DOHH2 (cell line): ENCODE data around the gene IFT88.

ENCODE experiments used
- H3F3A ChIP-seq: fragments of 200-600 bp; sonication (generic), shearing (Covaris generic); 2 replicates; pipeline ENCODE4 v1.6.0; 2016; ENCODE audit warnings: antibody characterized with exemption, mild to moderate bottlenecking; ENCODE audit not compliant: control insufficient read depth, insufficient read depth
- H3K27ac ChIP-seq: fragments of 200-600 bp; sonication (generic); 2 replicates; pipeline ENCODE4 v1.5.1; 2014; ENCODE audit warnings: low read depth, mild to moderate bottlenecking, low read length, moderate library complexity
- H3K27me3 ChIP-seq: fragments of 200-600 bp; sonication (generic); 2 replicates; pipeline ENCODE4 v1.6.1; 2014; ENCODE audit warnings: mild to moderate bottlenecking, low read length, mixed read lengths; ENCODE audit not compliant: control insufficient read depth
- H3K36me3 ChIP-seq: fragments of 200-600 bp; sonication (generic); 2 replicates; pipeline ENCODE4 v1.6.1; 2014; ENCODE audit warnings: mild to moderate bottlenecking, low read length, moderate library complexity, mixed read lengths; ENCODE audit not compliant: control insufficient read depth
- H3K4me1 ChIP-seq: fragments of 200-600 bp; sonication (generic); 2 replicates; pipeline ENCODE4 v1.6.1; 2014; ENCODE audit warnings: mild to moderate bottlenecking, low read length, mixed read lengths; ENCODE audit not compliant: control insufficient read depth
- H3K4me2 ChIP-seq: fragments of 200-600 bp; sonication (generic); 2 replicates; pipeline ENCODE4 v1.6.0; 2014; ENCODE audit warnings: mild to moderate bottlenecking, low read length, moderate library complexity
- H3K4me3 ChIP-seq: fragments of 200-600 bp; sonication (generic); 2 replicates; pipeline ENCODE4 v1.5.1; 2014; ENCODE audit warnings: mild to moderate bottlenecking, low read length, mixed read lengths
- H3K79me2 ChIP-seq: fragments of 200-600 bp; sonication (generic); 2 replicates; pipeline ENCODE4 v1.6.1; 2014; ENCODE audit warnings: mild to moderate bottlenecking, low read length, mixed read lengths; ENCODE audit not compliant: control insufficient read depth
- H3K9me2 ChIP-seq: fragments of 200-600 bp; sonication (generic); replicated peaks from 2 replicates; pipeline ENCODE4 v1.6.1; 2014; ENCODE audit warnings: mild to moderate bottlenecking, low read length, mixed read lengths; ENCODE audit not compliant: control insufficient read depth
- H3K9me3 ChIP-seq: fragments of 200-600 bp; sonication (generic); 2 replicates; pipeline ENCODE4 v1.6.1; 2014; ENCODE audit warnings: antibody characterized with exemption, low read length, mixed read lengths; ENCODE audit not compliant: control insufficient read depth, insufficient read depth
- H4K20me1 ChIP-seq: fragments of 200-600 bp; sonication (generic); 2 replicates; pipeline ENCODE4 v1.6.0; 2014; ENCODE audit warnings: low read depth, mild to moderate bottlenecking, antibody characterized with exemption, low read length, moderate library complexity; ENCODE audit not compliant: control insufficient read depth, insufficient read depth
- EZH2phosphoT487 ChIP-seq: fragments of 200-600 bp; sonication (generic); IDR thresholded peaks from 2 replicates; pipeline ENCODE4 v1.6.1; 2017; ENCODE audit warnings: borderline replicate concordance, mild to moderate bottlenecking, antibody characterized with exemption, low read length, moderate library complexity, mixed read lengths
- TF ChIP-seq, protein P1 (sequence below): fragments of 200-600 bp; sonication (generic); IDR thresholded peaks from one replicate; pipeline ENCODE4 v1.5.1; 2014; ENCODE audit warnings: antibody characterized with exemption, mild to moderate bottlenecking, low read depth, low read length; ENCODE audit not compliant: poor library complexity, severe bottlenecking

Gene IFT88

GRCh38 chr13:20582026-20582425, 15.1 kb downstream of the IFT88 start:
- Histone ChIP-seq H3K4me2 (no peak overlapping the region), H3K36me3 (peaks cover 29% of the 10 kb centered on the region), H3K79me2 (no peaks in the 10 kb centered on the region), H3K4me1 (no peaks in the 10 kb centered on the region), H3K9me3 (peaks cover 8% of the 10 kb centered on the region; the same call in 1 of the 2 replicates), H3K27ac (no peak overlapping the region), H4K20me1 (no peaks in the 10 kb centered on the region), H3F3A (no peaks in the 10 kb centered on the region), H3K4me3 (no peak overlapping the region), H3K9me2 (no peaks in the 10 kb centered on the region), H3K27me3 (no peaks in the 10 kb centered on the region)
- no peak for TF ChIP-seq EZH2phosphoT487
- TF ChIP-seq, protein P1, sequence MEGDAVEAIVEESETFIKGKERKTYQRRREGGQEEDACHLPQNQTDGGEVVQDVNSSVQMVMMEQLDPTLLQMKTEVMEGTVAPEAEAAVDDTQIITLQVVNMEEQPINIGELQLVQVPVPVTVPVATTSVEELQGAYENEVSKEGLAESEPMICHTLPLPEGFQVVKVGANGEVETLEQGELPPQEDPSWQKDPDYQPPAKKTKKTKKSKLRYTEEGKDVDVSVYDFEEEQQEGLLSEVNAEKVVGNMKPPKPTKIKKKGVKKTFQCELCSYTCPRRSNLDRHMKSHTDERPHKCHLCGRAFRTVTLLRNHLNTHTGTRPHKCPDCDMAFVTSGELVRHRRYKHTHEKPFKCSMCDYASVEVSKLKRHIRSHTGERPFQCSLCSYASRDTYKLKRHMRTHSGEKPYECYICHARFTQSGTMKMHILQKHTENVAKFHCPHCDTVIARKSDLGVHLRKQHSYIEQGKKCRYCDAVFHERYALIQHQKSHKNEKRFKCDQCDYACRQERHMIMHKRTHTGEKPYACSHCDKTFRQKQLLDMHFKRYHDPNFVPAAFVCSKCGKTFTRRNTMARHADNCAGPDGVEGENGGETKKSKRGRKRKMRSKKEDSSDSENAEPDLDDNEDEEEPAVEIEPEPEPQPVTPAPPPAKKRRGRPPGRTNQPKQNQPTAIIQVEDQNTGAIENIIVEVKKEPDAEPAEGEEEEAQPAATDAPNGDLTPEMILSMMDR: no peak

DNA sequence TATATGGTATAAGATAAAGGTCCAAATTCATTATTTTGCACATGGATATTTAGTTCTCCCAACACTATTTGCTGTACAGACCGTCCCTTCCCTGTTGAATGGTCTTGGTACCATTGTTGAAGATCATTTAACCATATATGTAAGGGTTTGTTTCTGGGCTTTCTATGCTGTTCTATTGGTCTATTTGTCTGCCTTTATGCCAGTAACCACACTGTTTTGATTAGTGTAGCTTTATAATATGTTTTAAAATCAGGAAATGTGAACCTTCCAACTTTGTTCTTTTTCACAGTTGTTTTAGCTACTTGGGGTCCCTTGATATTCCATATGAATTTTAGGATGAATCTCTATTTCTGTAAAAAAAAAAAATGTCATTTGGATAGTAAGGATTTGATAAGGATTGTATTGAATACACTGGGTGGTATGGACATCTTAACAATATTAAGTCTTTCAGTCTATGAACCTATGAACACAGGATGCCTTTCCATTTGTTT, 16.9 kb downstream of the IFT88 start:
- peaks cover 25% of the 10 kb centered on the region for H3K36me3 ChIP-seq
- TF ChIP-seq, protein P1: no peak
- no peak for TF ChIP-seq EZH2phosphoT487

GRCh38 chr13:20585371-20585770, 18.4 kb downstream of the IFT88 start:
- Histone ChIP-seq H3K4me3 (no peak overlapping the region), H3K27ac (no peak overlapping the region), H4K20me1 (no peaks in the 10 kb centered on the region), H3K27me3 (no peaks in the 10 kb centered on the region), H3F3A (no peaks in the 10 kb centered on the region), H3K9me2 (no peaks in the 10 kb centered on the region), H3K4me2 (no peak overlapping the region), H3K36me3 (peaks cover 19% of the 10 kb centered on the region), H3K4me1 (no peaks in the 10 kb centered on the region), H3K79me2 (no peaks in the 10 kb centered on the region), H3K9me3 (peaks cover 8% of the 10 kb centered on the region; the same call in 1 of the 2 replicates)
- TF ChIP-seq, protein P1: no peak
- TF ChIP-seq EZH2phosphoT487: no peak

More for the DNA sequence above, 16.9 kb downstream of the IFT88 start:
- no peaks in the 10 kb centered on the region for H3K27me3 ChIP-seq
- peaks cover 8% of the 10 kb centered on the region; the same call in 1 of the 2 replicates for H3K9me3 ChIP-seq
- H3K27ac ChIP-seq: no peak overlapping the region
- H4K20me1 ChIP-seq: no peaks in the 10 kb centered on the region
- H3K9me2 ChIP-seq: no peaks in the 10 kb centered on the region
- H3K4me1 ChIP-seq: no peaks in the 10 kb centered on the region
- H3K4me2 ChIP-seq: no peak overlapping the region
- no peak overlapping the region for H3K4me3 ChIP-seq
- no peaks in the 10 kb centered on the region for H3K79me2 ChIP-seq
- H3F3A ChIP-seq: no peaks in the 10 kb centered on the region
